Kasumi-1 (cell line): Measurements from ENCODE around the gene ZNF24.

Experiments
- DNase-seq, 2 experiments: peaks; one replicate each; lab custom pipeline; 2025; lab: John Stamatoyannopoulos, UW

Gene ZNF24

GRCh38 chr18:35343936-35344735, at the start of gene ZNF24:
Gene ZNF24, minus strand, starts transcription at chr18:35344420. Its CDS starts 3,770 bp downstream, at chr18:35340650.
- DNase-seq, result peak; percentile 85 to 88

GRCh38 chr18:35393716-35394115, 49.5 kb upstream of the ZNF24 start:
- DNase-seq, result no peak

GRCh38 chr18:35392375-35392774, 48.2 kb upstream of the ZNF24 start:
- no peak for DNase-seq

- DNase-seq, result peak; percentile 24 to 34
Measured at GRCh38 chr18:35390951-35391700, 46.9 kb upstream of the ZNF24 start.

DNA sequence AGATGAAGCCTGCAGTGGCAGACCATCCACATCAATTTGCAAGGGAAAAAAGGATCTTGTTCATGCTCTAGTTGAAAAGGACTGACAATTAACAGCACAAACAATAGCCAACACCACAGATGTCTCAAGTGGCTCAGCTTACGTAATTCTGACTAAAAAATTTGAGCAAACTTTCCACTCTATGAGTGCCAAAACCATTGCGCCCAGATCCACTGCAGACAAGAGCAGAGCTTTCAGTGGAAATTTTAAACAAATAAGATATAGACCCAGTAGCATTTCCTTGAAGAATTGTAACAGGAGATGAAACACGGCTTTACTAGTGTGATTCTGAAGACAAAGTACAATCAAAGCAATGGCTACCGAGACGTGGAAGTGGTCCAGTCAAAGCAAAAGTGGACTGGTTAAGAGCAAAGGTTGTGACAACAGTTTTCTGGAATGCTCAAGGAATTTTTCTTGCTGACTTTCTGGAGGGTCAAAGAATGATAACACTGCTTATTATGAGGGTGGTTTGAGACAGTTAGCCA, 44.9 kb upstream of the ZNF24 start:
- DNase-seq, result no peak

DNA sequence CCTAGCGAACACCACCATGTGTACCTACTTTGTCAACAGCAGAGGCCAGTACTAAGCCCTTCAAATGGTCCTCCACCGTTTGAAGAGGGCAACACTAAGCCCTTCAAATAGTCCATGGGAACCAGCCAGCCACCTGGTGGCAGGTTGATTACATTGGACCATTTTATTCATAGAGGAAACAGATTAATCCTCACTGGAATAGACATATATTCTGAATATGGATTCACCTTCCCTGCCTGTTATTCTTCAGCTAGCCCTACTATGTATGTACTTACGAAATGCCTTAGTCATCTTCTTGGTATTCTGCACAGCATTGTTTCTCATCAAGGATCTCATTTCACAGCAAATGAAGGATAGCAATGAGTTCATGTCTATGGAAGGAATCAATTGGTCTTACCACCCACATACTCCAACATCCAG, 42.9 kb upstream of the ZNF24 start:
- peak in 1 of 2 experiments; percentile 15 for DNase-seq

GRCh38 chr18:35386600-35387100, 42.4 kb upstream of the ZNF24 start:
- DNase-seq, result peak; percentile 91 to 95

- DNase-seq, result no peak
Measured at GRCh38 chr18:35383136-35383535, 38.9 kb upstream of the ZNF24 start.

DNA sequence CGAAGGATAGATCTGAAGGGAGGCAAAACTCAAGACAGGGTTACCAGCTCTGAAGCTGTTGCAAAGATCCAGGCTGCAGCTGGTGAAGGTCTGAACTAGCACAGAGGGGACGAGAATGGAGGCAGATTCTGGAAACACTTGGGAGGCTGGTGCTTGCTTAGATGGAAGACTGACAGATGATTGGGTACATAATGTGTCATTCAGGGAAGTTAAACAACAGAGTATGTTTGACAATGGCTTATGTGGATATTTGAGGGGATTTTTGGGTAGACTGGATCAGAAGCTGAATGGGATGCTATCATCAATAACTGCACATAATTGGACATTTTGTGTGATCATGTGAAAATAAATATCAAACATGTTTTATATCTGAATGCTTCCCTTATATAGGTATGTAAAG, 35.2 kb upstream of the ZNF24 start:
- no peak for DNase-seq

GRCh38 chr18:35378574-35378896, 34.3 kb upstream of the ZNF24 start:
- DNase-seq, result no peak

GRCh38 chr18:35377875-35378573, 33.8 kb upstream of the ZNF24 start:
- DNase-seq, result no peak

DNA sequence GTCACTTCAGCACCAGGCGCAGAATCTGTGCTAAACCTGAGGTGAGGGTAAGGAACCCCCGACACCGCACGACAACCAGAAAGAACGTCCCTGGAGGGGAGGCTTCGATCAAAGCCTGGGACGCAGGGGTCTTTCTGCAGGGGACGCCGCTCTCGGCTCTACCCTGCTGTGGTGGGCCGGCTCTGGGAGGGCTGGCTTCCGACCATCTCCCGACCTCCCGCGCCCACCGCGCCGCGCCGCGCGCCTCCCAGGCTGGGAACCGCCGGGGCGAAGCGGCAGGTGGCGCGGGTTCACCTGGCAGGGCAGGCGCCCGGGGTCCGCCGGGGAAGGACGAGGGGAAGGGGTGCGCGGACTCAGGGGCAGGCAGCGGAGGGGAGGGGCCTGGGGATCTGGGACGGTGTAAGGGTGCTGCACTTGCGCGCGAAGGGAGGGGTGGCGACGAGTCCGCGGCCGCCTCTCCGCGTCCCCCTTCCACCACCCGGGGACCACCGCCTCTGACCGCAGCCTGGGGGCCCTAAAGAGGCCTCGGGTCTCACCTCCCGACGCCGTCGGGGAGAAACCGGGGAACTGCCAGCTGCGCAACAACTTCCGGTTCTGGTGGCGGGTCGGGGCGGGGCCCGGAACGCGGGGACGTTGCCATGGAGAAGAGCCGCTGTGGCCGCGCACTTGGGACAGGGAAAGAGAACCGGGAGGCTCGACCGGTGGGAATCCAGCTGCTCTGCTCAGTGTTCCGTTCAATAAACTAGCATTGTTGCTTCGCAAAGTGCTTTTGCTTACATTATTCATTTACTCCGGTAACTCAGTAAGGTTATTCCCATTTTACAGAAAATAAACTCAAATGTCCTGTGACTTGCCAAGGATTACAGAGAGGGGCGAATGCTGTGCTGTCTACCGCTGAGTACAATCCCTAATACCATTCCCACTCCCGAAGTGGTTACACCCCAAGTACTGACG, 32.8 kb upstream of the ZNF24 start, which contains the start of gene ZNF396:
TSS of gene ZNF396 (minus strand) at position 596 of the 954 bp plus-strand sequence. CDS start 3,045 bp downstream, outside the sequence.
- peak; percentile 46 to 51 for DNase-seq

DNA sequence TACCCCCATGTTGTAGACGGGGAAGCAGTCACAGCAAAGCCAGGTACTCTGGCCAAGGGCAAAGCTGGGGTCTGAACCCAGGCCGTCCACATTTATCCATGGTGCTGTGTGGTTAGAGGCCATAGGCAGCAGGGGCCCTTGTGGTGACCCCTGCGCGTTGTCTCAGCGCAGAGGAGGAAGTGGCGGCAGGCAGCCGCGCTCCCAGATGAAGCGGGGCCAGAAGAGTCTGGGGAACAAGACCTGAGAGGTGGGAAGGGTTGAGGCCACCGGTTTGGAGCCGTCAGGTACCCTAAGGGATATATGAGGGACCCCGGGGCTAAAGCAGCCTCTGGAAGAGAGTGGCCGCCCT, 32.1 kb upstream of the ZNF24 start:
- DNase-seq, result peak; percentile 8 to 32

- DNase-seq, result no peak
Measured at GRCh38 chr18:35374708-35375107, 30.5 kb upstream of the ZNF24 start.

- DNase-seq, result no peak
Measured at GRCh38 chr18:35371412-35372195, 27.4 kb upstream of the ZNF24 start.

GRCh38 chr18:35369126-35369525, 24.9 kb upstream of the ZNF24 start:
- no peak for DNase-seq

- DNase-seq, result no peak
Measured at GRCh38 chr18:35368595-35368994, 24.4 kb upstream of the ZNF24 start.

DNA sequence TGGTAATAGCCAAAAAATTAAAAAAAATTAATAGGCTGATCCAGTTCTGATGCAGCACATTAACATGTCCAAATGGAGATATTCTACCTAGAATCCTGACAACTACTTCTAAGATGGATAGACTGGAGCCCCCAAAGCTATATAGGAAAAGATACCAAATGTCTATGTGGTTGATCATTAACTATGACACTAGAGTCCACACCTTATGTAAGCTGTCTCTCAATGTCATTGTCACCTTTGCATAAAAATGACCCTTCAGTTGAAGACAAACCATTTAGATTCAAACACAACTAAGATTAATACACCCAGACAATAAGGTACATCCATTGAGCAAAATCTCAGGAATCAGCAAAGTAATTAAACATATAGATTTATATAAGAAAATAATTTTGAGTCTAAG, 18.3 kb upstream of the ZNF24 start:
- no peak for DNase-seq

- DNase-seq, result no peak
Measured at GRCh38 chr18:35361570-35362321, 17.5 kb upstream of the ZNF24 start.
